ENCODE data around the gene ZBTB37.

GRCh38 chr1:173871091-173871490, 2.9 kb downstream of the ZBTB37 start:
- TF ChIP-seq CTCF (IDR thresholded peaks at IDR 0.05) (no peak), POLR2A (IDR thresholded peaks at IDR 0.05) (no peak)

All from testis (tissue), 2 donors.